Prostate gland (tissue), 2 donors: ENCODE measurements around the gene NUBPL.

Experiments used
- CTCF ChIP-seq, 4 experiments: fragments of 200-600 bp in 2 of 4; fragments of 450-650 bp in 2 of 4; sonication (generic) in 2 of 4; IDR thresholded peaks; 1 replicate in 3 of 4; 2 replicates in 1 of 4; pipeline ENCODE4 v1.5.1; 2016 to 2019; ENCODE audit warnings: antibody characterized with exemption in 4 of 4, mild to moderate bottlenecking in 2 of 4, moderate library complexity in 2 of 4
- POLR2A ChIP-seq: fragments of 450-650 bp; IDR thresholded peaks from one replicate; pipeline ENCODE4 v1.6.1; 2016; ENCODE audit warnings: antibody characterized with exemption, mild to moderate bottlenecking
- POLR2AphosphoS5 ChIP-seq: sonication (generic); formaldehyde crosslinking; IDR thresholded peaks from one replicate; pipeline ENCODE4 v1.6.1; 2017; ENCODE audit warnings: antibody characterized with exemption

GRCh38 chr14:31527546-31527945 is 33.7 kb upstream of the NUBPL start:
- TF ChIP-seq CTCF (IDR thresholded peaks at IDR 0.05) (no peak), POLR2A (no peak), POLR2AphosphoS5 (no peak)
